NCI-H2227 (cell line): ENCODE results near the gene FBF1.

ENCODE experiments used
- DNase-seq: peaks from one replicate; lab custom pipeline; 2025; ENCODE audit not compliant: unreplicated experiment; lab: John Stamatoyannopoulos, UW

The FBF1 gene

DNA sequence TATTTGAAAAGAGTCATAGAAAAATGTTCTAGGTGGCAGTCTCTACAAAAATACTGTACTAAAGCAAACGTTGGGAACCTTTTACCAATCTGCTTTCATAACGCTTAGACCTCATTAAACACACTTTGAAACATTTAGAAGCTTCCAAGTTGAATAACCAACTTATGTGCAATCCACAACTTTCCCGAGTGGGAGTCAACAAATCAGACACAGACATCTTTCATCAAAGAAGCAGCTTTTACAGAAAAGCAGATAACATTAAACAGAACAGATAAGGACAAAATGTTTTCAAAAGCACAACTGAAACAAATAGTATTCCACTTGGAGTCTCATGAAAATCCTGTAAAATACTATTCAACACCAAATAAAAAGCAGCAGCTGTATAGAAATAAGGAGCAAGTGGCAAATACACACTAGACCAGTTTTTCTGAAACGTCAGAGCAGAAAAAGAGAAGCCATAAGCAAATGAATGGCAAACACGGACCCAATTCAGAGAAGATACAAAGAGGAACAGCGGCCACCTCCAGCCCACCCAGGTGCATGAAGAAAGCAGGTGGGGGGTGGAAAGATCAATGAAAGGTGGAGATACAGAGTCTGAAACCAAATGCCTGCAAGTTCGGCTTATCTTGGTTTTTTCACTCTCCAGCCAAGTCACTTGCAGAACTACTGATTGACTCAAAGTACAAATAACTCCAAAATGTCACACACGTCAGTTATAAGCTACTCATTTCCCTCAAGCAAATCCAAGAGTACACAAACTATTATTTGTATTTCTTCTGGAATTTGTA lies 18.4 kb upstream of the FBF1 start:
- DNase-seq, result no peak

- DNase-seq, result no peak
These were observed 10.2 kb upstream of the FBF1 start for GRCh38 chr17:75950855-75951554.

DNA sequence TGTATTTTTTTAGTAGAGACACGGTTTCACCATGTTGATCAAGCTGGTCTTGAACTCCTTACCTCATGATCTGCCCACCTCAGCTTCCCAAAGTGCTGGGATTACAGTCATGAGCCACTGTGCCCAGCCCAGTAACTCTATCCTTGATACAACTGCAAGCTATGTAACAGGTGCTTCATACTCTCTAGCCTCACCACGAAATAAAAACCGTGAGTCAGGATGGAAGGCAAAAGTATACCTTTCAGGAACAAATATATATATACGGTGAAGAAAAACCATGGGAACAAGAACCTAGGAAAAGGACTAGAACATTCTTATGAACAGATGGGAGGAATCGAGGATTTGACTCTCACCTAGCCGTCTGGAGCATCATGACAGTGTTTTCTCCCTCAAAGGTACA lies 9.6 kb upstream of the FBF1 start:
- no peak for DNase-seq

DNA sequence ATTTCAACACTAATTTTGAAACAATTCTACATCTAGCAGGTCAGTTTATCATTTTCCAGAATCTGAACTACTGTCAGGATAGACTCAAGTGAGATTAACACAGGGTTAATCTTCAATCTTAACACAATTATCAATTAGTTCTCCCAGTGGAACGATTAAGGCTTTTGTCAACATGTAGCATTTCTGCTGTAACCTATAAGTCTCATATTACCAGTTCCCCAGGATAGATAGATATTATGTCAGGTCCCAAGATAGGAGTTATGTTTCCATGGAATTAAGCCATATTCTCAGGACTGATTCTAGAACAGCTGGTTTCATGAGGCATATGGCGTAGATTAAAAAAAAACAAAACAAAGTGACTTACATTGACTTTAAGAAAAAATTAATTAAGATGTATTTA lies 4.4 kb upstream of the FBF1 start:
- DNase-seq, result no peak

DNA sequence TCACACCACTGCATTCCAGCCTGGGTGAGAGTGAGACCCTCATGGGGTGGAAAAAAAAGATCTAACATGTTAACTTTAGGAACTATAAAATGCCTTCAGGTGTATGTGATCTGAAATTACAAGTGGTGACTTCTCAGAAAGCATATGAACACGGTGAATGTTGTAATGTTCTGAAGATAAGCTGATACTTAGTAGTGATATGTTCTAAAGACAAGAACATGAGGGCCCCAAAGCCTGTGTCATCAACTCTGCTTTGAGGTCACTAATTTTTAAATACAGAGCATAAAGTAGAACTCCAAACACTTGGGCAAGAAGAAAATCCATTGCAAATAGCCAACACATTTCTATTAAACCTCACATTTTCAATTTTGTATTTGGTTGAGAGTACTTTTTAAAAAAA lies 2.6 kb upstream of the FBF1 start:
- DNase-seq, result no peak

GRCh38 chr17:75942473-75942872 lies 1.6 kb upstream of the FBF1 start:
- DNase-seq, result no peak

DNA sequence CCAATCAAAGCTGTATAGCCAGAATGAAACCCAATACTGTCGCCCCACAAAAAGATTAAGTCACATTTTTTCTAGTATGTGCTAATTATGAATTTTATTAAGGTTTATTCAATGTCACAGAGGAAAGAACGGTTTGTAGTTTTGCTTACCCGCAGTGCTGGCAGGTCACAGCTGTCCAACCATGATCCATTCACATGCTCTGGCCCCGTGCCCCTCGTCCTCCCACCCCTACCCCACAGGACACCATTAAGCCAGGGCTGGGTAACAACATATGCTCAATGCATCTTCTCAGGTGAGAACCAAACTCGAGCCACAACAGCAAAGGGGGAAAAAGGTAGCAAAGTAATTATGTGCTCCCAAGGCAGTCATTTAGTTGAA lies 589 bp upstream of the FBF1 start:
- DNase-seq, result no peak

GRCh38 chr17:75937652-75938051 lies 3.2 kb downstream of the FBF1 start:
- DNase-seq, result no peak

DNA sequence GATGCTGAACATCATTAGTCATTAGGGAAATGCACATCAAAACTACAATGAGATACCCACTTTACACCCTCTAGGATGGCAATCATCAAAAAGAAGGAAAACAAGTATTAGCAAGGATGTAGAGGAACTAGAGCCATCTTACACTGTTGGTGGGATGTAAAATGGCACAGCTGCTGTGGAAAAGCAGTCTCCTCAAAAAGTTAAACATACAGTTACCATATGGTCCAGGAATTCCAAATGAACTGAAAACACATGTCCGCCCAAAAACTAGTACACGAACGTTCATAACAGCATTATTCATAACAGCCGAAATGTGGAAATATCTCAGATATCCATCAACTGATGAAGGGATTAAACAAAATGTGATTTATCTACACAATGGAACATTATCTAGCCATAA lies 7.0 kb downstream of the FBF1 start:
- no peak for DNase-seq

DNA sequence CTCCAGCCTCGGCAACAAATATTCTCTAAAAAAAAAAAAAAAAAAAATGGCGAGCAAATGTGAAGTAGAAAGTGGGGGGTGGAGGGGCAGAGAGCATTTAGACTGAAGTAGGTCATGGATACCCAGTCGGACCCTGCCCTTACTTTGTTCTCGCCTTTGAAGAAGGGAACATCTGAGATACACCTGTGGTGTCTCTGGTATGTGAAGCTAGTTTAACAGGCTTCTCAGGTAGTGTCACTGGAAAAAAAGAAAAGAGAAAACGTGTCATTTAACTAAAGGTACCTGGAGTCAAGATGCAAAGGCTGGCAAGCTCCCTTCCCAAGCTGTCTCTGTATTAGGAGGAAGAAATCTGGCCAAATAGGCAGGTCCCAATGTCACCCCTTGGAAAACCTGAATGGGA lies 8.0 kb downstream of the FBF1 start:
- no peak for DNase-seq

DNA sequence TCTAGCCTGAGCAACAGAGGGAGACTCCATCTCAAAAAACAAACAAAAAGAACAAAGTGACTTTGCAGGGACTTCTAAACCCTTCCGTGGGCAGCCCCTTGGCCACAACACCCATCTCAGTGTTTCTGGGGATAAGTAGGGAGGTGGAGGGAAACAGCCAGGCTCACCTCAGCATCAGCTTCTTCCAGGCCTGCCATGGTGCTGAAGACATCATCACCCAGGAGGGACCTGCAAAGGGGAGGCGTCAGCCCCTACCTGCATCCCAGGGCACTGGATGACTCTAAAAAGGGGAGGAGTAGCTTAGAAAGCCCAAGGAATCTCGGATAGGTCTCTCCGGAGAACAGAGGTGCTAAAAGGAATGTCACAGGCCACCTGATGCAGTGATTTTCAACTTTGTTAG lies 9.8 kb downstream of the FBF1 start:
- no peak for DNase-seq

DNA sequence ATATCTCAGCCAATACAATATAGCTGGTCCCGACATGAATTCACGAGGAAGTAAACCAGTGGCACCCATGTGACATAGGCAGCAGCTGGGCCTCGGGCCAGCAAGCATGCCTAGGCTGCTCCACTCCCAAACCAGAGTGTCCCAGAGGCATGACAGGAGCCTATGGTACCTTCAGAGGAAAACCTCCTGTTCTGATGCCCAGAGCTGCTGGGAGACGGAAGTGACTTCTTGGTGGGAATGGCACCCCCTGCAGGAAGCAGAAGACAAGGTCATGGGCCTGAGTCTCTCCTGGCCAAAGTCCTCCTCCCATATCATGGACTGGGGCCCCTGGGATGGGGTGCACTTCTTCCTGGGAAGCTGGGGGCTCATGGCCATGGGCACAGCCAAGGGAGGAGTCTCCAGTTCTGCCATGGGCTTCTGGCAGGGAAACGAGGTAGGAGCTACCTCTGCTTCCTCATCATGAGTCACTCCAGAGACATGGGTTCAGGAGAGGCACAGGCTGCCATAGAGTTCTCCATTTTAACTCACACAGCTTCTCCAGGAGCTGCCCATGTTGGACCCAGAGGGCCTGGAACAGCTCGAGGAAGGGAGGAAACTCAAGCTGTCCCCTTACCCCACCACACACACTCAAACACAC lies 13.4 kb downstream of the FBF1 start:
- DNase-seq, result peak; percentile 18

DNA sequence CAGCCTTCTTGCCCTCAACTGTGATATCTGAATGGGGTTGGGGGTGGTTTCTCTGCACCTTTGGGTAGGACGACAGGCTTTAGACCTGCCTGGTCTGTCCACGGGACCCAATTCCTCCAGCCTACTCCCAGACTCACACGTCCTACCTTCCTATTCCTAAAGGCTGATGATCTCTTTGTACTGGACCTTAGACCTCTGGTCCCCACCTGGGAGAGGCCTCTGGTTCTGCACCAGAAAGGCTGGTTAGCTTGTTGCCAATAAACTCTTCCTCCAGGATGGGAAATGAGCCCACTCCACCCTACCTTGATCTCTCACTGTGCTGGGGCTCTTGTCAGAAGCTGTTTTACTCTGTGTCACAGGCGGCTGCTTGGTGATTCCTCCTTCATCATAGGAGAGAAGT lies 14.4 kb downstream of the FBF1 start:
- no peak for DNase-seq

- DNase-seq, result no peak
These were observed 14.9 kb downstream of the FBF1 start for GRCh38 chr17:75925912-75926311.

DNA sequence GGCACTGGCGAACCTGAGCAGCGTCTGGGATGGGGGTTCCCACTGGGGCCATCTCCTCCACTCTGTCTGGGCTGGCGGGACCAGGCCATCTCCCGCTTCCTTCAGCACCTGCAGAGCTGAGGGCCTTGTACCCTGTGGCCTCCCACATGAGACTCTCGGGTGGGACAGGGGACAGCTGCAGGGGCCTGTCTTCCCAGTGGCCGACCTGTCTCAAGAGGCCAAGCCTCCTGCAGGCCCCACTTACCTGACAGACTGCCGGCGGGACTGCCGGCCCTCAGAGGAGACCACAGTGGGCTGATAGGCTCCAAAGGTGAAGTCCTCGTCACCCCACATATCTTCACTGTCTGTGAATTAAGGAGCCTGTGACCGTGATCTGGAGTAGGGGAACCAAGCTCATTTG lies 15.7 kb downstream of the FBF1 start:
- no peak for DNase-seq

- no peak for DNase-seq
These were observed 17.6 kb downstream of the FBF1 start for GRCh38 chr17:75922963-75923874.

- no peak for DNase-seq
These were observed 18.5 kb downstream of the FBF1 start for GRCh38 chr17:75922173-75922961.

DNA sequence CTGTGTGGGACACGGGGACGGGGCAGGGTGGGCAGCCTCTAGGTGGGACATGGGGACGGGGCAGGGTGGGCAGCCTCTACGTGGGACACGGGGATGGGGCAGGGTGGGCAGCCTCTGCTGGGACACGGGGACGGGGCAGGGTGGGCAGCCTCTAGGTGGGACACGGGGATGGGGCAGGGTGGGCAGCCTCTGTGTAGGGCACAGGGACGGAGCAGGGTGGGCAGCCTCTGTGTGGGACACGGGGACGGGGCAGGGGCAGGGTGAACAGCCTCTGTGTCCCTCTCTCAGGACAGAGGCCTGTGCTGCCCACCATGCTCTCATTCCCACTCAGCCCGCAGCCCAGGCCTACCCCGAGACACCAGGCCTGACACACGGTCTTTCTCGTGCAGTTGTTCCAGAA lies 19.2 kb downstream of the FBF1 start:
- DNase-seq, result no peak

GRCh38 chr17:75920045-75920560 lies 20.7 kb downstream of the FBF1 start:
- DNase-seq, result no peak

- DNase-seq, result no peak
These were observed 21.2 kb downstream of the FBF1 start for GRCh38 chr17:75919611-75920010.
